ENCODE data around the gene UCK1.

DNA sequence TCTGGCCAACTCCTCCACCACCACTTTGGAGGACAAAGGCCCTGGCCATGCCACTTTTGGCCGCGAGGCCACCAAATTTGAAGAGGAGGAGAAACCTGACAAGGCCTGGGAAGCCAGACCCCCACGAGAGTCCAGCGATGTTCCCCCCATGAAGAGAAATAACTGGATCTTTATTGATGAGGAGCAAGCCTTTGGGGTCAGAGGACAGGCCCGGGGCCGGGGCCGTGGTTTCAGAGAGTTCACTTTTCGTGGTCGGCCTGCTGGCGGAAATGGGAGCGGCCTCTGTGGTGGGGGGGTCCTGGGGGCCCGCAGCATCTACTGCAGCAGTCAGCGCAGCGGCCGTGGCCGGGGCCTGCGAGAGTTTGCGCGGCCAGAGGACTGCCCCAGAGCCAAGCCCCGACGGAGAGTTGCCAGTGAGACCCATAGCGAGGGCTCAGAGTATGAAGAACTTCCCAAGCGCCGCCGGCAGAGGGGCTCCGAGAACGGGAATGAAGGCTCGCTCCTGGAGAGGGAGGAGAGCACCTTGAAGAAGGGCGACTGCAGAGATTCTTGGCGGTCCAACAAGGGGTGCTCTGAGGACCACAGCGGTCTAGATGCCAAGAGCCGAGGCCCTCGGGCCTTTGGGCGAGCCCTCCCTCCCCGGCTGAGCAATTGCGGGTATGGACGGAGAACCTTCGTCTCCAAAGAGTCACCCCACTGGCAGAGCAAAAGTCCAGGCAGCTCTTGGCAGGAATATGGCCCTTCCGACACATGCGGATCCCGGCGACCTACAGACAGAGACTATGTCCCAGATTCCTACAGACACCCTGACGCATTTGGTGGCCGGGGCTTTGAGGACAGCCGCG lies 55.7 kb downstream of the UCK1 start:
- TF ChIP-seq, protein P1, sequence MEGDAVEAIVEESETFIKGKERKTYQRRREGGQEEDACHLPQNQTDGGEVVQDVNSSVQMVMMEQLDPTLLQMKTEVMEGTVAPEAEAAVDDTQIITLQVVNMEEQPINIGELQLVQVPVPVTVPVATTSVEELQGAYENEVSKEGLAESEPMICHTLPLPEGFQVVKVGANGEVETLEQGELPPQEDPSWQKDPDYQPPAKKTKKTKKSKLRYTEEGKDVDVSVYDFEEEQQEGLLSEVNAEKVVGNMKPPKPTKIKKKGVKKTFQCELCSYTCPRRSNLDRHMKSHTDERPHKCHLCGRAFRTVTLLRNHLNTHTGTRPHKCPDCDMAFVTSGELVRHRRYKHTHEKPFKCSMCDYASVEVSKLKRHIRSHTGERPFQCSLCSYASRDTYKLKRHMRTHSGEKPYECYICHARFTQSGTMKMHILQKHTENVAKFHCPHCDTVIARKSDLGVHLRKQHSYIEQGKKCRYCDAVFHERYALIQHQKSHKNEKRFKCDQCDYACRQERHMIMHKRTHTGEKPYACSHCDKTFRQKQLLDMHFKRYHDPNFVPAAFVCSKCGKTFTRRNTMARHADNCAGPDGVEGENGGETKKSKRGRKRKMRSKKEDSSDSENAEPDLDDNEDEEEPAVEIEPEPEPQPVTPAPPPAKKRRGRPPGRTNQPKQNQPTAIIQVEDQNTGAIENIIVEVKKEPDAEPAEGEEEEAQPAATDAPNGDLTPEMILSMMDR (IDR thresholded peaks at IDR 0.05): no peak
- no peak for TF ChIP-seq POLR2AphosphoS5 (IDR thresholded peaks at IDR 0.05)
- TF ChIP-seq POLR2A (IDR thresholded peaks at IDR 0.05): no peak
- no peak for TF ChIP-seq EP300 (IDR thresholded peaks at IDR 0.05)
